Spleen (tissue), 11 donors: ENCODE measurements around the gene KHDRBS1. TPM values are rescaled to one million over a fixed set of nuclear protein-coding genes. Genes with fewer than 3 reads are reported as not detected.

ENCODE experiments used
- DNase-seq: peaks from one replicate; pipeline ENCODE4 v3.0.0-alpha.2; 2020
- H3K27ac ChIP-seq, 8 donors: fragments of 200-600 bp; sonication (generic) in 7 of 8; 1 replicate in 4 of 8; 2 replicates in 4 of 8; pipeline versions ENCODE4 v1.5.0 to v1.8.0; 2016 to 2021; ENCODE audit warnings: inconsistent platforms in 4 of 8, mild to moderate bottlenecking in 4 of 8, moderate library complexity in 1 of 8
- H3K27me3 ChIP-seq, 7 donors: fragments of 200-600 bp; sonication (generic) in 6 of 7; replicated peaks in 1 of 7; 1 replicate in 4 of 7; 2 replicates in 3 of 7; pipeline versions ENCODE4 v1.5.0 to v1.8.0; 2016 to 2021; ENCODE audit warnings: inconsistent platforms in 3 of 7, mild to moderate bottlenecking in 1 of 7
- H3K36me3 ChIP-seq, 6 donors: fragments of 200-600 bp; sonication (generic) in 5 of 6; 1 replicate in 4 of 6; 2 replicates in 2 of 6; pipeline versions ENCODE4 v1.5.0 to v1.8.0; 2016 to 2021; ENCODE audit warnings: inconsistent platforms in 2 of 6
- H3K4me1 ChIP-seq, 6 donors: fragments of 200-600 bp; sonication (generic) in 5 of 6; 1 replicate in 3 of 6; 2 replicates in 3 of 6; pipeline versions ENCODE4 v1.5.0 to v1.8.0; 2016 to 2021; ENCODE audit warnings: inconsistent platforms in 3 of 6
- H3K4me3 ChIP-seq, 8 donors: fragments of 200-600 bp; sonication (generic) in 7 of 8; 1 replicate in 4 of 8; 2 replicates in 4 of 8; pipeline versions ENCODE4 v1.5.0 to v1.8.0; 2016 to 2021; ENCODE audit warnings: inconsistent platforms in 4 of 8, mild to moderate bottlenecking in 4 of 8, moderate library complexity in 2 of 8
- H3K9me3 ChIP-seq, 8 donors: fragments of 200-600 bp; sonication (generic) in 7 of 8; 1 replicate in 4 of 8; 2 replicates in 4 of 8; pipeline versions ENCODE4 v1.5.0 to v1.8.0; 2016 to 2021; ENCODE audit warnings: inconsistent platforms in 4 of 8
- POLR2A ChIP-seq, 3 donors: fragments of 450-650 bp; IDR thresholded peaks; one replicate each; pipeline ENCODE4 v1.5.1; 2017; ENCODE audit warnings: antibody characterized with exemption in 3 of 3, mild to moderate bottlenecking in 1 of 3
- POLR2AphosphoS5 ChIP-seq, 3 donors: sonication (generic); formaldehyde crosslinking; IDR thresholded peaks; one replicate each; pipeline ENCODE4 v1.5.1; 2017; ENCODE audit warnings: antibody characterized with exemption in 3 of 3
- WGBS, 5 donors: extraction: QIAGEN DNeasy Blood & Tissue Kit in 3 of 5; methylation state at CpG; one replicate each; pipeline versions ENCODE4 v1.1.5 to v1.1.7; 2013 to 2018; 5-methylcytosine and 5-hydroxymethylcytosine counted together
- intact Hi-C: fragments of 100-400 bp; cut with DNase I; formaldehyde crosslinking; loops from one replicate; pipeline ENCODE4 v1.15.0; 2023; ENCODE audit warnings: low total_unique reads
- polyA plus RNA-seq, 3 donors: library from polyadenylated mRNA; stranded (reverse); fragments of 200-250 nt; gene quantifications; one replicate each; pipeline ENCODE4 v1.2.1, GENCODE V29; 2013
- total RNA-seq, 7 donors: library from RNA; depleted of rRNA in 3 of 7; stranded (reverse); fragments of >200 nt in 3 of 7; fragmentation: NEBNext Ultra II Directional in 4 of 7; extraction: Animal tissue kit (Norgen Biotek cat#: 25700) in 4 of 7; gene quantifications; one replicate each; pipeline versions ENCODE4 v1.1.0 to v1.2.1, GENCODE V29; 2016 to 2021
- TF ChIP-seq, protein P1 (sequence below), 11 experiments: fragments of 200-600 bp in 7 of 11; fragments of 450-650 bp in 4 of 11; sonication (generic) in 4 of 11; IDR thresholded peaks in 8 of 11; conservative IDR thresholded peaks in 3 of 11; 1 replicate in 7 of 11; 2 replicates in 4 of 11; pipeline versions ENCODE4 v1.4.0 to v1.8.0; 2016 to 2021; ENCODE audit warnings: antibody characterized with exemption in 11 of 11, inconsistent platforms in 4 of 11, mild to moderate bottlenecking in 1 of 11
- donor health status: healthy with polysubstance abuse.
- donor health status: DM: no; HTN: no; CAD: no; lungs with moderate emphysema.
- donor health status: DM: no; HTN: no; CAD: no.
- donor health status: Bipolar disorder and iron deficiency.
- donor health status: healthy.
- donor health status: DM: no; HTN: no; CAD: no.
- donor health status: DM: yes; HTN: yes; CAD: no.

The KHDRBS1 gene
- total and polyA plus RNA-seq, 10 donors = 63.8 to 109 (median 84.5) TPM

DNA sequence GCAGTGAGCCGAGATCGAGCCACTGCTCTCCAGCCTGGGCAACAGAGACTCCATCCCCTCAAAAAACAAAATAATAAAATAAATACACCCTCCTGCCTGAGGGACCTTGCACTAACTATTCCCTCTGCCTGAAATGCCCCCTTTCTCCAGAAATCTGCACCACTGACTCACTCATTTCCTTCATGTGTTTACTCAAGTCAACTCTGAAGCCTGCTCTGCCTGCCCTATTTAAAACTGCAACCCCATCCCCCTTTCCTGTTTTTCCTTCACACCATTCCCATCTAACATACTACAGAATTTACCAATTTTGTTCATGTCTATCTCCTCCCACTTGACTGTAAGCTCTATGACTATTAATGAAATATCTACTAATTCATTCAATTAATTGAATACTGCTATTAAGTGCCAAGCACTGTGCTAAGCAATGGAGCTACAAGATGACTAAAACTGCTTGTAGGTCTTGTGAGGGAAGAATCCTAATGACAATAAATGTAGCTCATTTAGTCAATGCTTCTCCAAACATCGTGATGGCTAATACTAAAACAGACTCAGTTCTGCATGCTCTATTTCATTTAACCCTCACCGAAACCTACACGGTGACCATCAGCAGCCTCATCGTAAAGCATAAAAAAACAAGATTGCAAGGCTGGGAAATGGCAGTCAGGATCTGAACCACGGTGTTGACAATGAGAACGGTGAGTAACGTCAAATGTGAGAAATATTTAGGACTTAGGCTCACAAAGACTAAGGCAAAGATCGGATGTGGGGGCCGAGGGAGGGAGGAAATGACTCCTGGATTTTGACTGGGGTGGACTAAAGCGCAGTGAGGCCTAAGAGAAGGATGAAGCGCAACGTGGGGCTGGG lies 58.3 kb downstream of the KHDRBS1 start:
- TF ChIP-seq, protein P1, sequence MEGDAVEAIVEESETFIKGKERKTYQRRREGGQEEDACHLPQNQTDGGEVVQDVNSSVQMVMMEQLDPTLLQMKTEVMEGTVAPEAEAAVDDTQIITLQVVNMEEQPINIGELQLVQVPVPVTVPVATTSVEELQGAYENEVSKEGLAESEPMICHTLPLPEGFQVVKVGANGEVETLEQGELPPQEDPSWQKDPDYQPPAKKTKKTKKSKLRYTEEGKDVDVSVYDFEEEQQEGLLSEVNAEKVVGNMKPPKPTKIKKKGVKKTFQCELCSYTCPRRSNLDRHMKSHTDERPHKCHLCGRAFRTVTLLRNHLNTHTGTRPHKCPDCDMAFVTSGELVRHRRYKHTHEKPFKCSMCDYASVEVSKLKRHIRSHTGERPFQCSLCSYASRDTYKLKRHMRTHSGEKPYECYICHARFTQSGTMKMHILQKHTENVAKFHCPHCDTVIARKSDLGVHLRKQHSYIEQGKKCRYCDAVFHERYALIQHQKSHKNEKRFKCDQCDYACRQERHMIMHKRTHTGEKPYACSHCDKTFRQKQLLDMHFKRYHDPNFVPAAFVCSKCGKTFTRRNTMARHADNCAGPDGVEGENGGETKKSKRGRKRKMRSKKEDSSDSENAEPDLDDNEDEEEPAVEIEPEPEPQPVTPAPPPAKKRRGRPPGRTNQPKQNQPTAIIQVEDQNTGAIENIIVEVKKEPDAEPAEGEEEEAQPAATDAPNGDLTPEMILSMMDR (IDR thresholded peaks at IDR 0.05 in 8 of 11, conservative IDR thresholded peaks at IDR 0.05 in 3 of 11) = no peak
- TF ChIP-seq POLR2A (IDR thresholded peaks at IDR 0.05) (no peak), POLR2AphosphoS5 (IDR thresholded peaks at IDR 0.05) (no peak)
- H3K27me3 ChIP-seq = no peaks in the 10 kb centered on the region
- peak overlapping the region; percentile 50 to 91 (median 69) for H3K4me3 ChIP-seq
- H3K36me3 ChIP-seq = peaks cover 0 to 22% (median 16%) of the 10 kb centered on the region in 6 donors
- H3K27ac ChIP-seq = peak overlapping the region; percentile 66 to 96 (median 92)
- 15 to 17% (median 16%) methylated on average over 14 of the region's 14 CpGs for WGBS, 5 donors
- intact Hi-C loops = no loop called here
- peaks cover 15 to 73% (median 32%) of the 10 kb centered on the region in 6 donors for H3K4me1 ChIP-seq
- no peak for DNase-seq
- H3K9me3 ChIP-seq = no peaks in the 10 kb centered on the region

DNA sequence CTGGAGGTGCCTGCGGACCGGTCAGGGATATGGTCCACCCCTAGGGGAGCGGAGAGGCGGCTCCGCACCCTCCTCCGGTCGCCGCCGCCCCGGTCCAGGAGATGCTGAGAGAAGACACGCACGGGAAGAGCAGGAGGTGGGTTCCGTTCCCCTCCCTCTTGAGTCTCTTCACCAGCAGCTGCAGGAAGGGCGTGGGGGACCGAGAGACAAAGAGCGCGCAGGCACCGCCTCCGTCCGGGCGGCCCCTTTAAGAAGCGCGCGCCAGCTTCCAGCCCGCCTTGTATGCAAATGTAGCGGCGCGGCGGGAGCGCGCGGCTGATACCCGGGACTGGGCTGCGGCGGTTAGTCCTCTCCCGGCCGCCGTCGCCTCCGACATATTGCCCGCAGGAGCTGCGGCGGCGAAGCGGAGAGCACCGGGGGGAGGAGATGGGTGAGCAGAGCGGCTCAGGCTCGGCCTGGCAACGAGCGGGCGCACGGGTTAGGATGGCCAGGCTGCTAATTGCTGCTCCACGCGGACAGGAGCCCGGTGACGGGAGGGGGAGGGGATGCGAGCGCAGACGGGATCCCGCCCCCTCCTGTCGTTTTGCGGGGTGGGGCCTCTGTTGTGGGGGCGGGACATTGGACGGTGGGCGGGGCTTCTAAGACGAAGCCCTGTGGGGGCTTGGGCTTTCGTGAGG lies 59.1 kb downstream of the KHDRBS1 start, which contains the start of gene TMEM39B:
TSS of gene TMEM39B (plus strand) at position 318 of the 677 bp plus-strand sequence. CDS start at position 427, 109 bp downstream.
- peaks cover 12 to 65% (median 27%) of the 10 kb centered on the region in 6 donors for H3K4me1 ChIP-seq
- WGBS, 5 donors = 0% methylated on average over 32 to 67 of the region's 67 CpGs

DNA sequence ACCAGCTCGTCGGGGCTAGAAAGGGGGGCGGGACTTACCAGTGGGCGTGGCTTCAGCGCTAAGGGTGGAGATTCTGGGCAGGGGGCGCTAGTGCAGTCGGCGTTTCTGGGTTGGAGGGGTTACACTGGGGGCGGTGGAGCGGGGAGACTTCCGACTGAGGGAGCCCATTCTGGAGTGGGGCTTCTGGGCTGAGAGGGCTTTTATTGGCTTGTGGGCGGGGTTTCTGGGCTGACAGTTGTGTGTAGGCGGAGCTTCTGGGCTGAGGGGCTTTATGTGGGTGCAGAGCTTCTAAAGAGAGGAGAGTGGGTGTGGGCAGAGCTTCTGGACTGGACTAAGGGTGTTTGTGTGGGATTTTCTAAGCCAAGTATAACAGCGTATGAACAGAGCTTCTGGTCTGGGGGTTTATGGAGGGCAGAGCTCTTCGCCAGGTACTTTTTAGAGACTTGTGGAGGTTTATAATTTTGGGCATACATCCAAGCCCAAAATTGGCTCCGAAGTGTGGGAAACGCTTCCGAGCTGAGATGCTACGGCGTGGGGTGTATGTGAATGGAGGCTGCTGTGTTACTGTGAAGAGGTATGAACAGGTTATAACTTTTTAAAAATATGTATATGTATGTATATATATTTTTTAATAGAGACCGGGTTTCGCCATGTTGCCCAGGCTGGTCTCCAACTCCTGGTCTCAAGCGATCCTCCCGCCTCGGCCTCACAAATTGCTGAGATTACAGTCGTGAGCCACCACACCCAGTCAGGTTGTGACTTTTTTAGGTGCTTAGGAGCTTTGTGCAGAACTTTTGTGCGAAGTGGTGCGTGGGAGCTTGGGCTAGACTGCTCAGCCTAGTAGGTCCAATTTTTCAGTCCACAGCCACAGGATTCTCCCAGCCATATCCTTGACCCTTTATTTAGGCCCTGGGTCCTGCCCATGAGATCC lies 59.9 kb downstream of the KHDRBS1 start:
- intact Hi-C loops = no loop called here
- peaks cover 12 to 58% (median 23%) of the 10 kb centered on the region in 6 donors for H3K4me1 ChIP-seq
- TF ChIP-seq POLR2AphosphoS5 (IDR thresholded peaks at IDR 0.05) = no peak
- TF ChIP-seq, protein P1 (IDR thresholded peaks at IDR 0.05 in 8 of 11, conservative IDR thresholded peaks at IDR 0.05 in 3 of 11) = peak in 2 of 11 experiments; percentile 13 to 25
- no peak for TF ChIP-seq POLR2A (IDR thresholded peaks at IDR 0.05)
- H3K4me3 ChIP-seq = peak overlapping the region; percentile 50 to 91 (median 69)
- peak overlapping the region; percentile 66 to 96 (median 92) for H3K27ac ChIP-seq
- peaks cover 0 to 38% (median 31%) of the 10 kb centered on the region in 6 donors for H3K36me3 ChIP-seq
- DNase-seq = peak; percentile 69
- no peaks in the 10 kb centered on the region for H3K27me3 ChIP-seq
- 37 to 56% (median 42%) methylated on average over 19 to 28 of the region's 28 CpGs for WGBS, 5 donors
- no peaks in the 10 kb centered on the region for H3K9me3 ChIP-seq

More for the DNA sequence above, 59.1 kb downstream of the KHDRBS1 start, which contains the start of gene TMEM39B:
- intact Hi-C loops = no loop called here
- Histone ChIP-seq H3K27me3 (no peaks in the 10 kb centered on the region), H3K4me3 (peak within 1 kb of the TSS; percentile 50 to 91 (median 69)), H3K27ac (peak within 1 kb of the TSS; percentile 66 to 96 (median 92)), H3K36me3 (peaks cover 0 to 30% (median 23%) of the 10 kb centered on the region in 6 donors), H3K9me3 (no peaks in the 10 kb centered on the region)
- TF ChIP-seq, protein P1 (IDR thresholded peaks at IDR 0.05 in 8 of 11, conservative IDR thresholded peaks at IDR 0.05 in 3 of 11) = peak in 2 of 11 experiments; percentile 8 to 20
- peak; percentile 91 to 97 (median 93) for TF ChIP-seq POLR2AphosphoS5 (IDR thresholded peaks at IDR 0.05)
- no peak for TF ChIP-seq POLR2A (IDR thresholded peaks at IDR 0.05)
- peak; percentile 100 for DNase-seq
